Left kidney (tissue), 2 donors: Measurements from ENCODE around the gene BLMH. TPM values are rescaled to one million over a fixed set of nuclear protein-coding genes. Genes with fewer than 3 reads are reported as not detected.
"Not testable (repeated sequence)": the region's sequence is repeated elsewhere in the genome, so short reads cannot be mapped to it uniquely, and the experiment has no call there.

Source experiments
- DNase-seq: peaks from one replicate; pipeline ENCODE4 v3.0.0-alpha.2; 2013
- polyA plus RNA-seq: library from polyadenylated mRNA; unstranded; fragments of 120-200 nt; gene quantifications from one replicate; pipeline ENCODE4 v1.2.1, GENCODE V29; 2013; ENCODE audit not compliant: insufficient read length

The BLMH gene
- polyA plus RNA-seq, 1 donor, result 100 TPM

DNA sequence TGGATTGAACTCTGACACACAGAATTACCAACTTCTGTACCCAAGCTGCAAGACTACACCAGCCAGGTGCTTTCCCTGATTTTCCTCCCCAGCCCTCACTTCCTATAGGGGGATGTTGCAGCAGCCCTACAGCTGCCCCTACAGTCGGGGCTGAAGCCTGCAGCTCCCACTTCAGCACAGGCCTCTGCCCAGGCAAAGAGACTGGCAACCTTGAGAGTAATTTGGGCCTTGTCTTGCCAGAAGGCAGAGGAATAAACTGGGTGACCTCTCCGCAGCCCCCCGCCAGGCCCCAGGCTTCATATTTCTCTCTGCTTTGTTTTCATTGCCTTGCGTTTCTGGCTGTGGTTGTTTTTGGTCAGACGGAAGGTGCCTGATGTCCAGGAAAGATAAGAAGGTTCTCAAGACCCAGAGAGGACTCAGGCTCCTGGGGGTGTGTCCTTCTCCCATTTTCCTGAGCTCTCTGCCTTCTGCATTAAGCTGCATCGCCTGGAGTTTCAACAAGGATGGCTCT, 88.2 kb downstream of the BLMH start:
- no peak for DNase-seq

DNA sequence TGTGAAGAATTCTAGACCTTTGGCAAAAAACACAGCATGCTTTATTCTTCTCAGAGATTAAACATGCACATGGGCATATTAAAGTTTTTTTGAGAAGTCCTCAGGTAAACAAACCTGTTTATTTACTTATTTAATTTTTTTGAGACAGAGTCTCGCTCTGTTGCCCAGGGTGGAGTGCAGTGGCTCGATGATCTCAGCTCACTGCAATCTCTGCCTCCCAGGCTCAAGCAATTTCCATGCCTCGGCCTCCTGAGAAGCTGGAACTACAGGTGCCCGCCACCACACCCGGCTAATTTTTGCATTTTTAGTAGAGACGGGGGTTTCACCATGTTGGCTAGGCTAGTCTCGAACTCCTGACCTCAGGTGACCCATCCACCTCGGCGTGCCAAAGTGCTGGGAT, 91.1 kb downstream of the BLMH start:
- DNase-seq, result not testable (repeated sequence)

DNA sequence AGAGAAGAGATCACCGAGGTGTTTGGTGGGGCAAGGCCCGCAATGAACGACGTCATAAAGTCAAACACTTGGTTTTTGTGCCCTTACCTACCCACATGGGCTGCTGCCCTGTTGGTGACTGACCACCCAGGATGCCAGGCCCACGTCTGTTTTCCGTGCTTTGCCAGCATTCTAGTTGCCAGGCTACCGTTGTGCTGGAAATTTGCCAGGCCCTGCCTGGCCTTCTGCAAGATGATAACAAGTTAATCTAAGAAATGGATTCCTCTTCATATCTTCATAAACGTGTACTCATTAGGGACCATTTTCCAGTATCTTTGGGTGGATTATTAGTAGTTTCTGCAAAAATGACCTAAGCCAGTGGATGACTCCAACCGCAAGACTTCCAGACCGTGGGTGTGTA, 91.6 kb downstream of the BLMH start:
- no peak for DNase-seq

GRCh38 chr17:30199600-30199999, 92.1 kb downstream of the BLMH start:
- DNase-seq, result no peak

Other genes with a start within 250 kb of the BLMH start
- 47.6 TPM for gene NSRP1, start 175.1 kb downstream of the BLMH start, polyA plus RNA-seq
- gene SLC6A4, start 56.2 kb downstream of the BLMH start, polyA plus RNA-seq, result 0.62 TPM
- gene TMIGD1, start 42.1 kb upstream of the BLMH start, polyA plus RNA-seq, result 0.78 TPM
- gene CPD, start 87.0 kb upstream of the BLMH start, polyA plus RNA-seq, result 96.0 TPM
- 64.8 TPM for gene GOSR1, start 185.5 kb upstream of the BLMH start, polyA plus RNA-seq